Measurements from ENCODE around the gene GNAT1.
A peak's percentile ranks its signal among the peaks of the same experiment; 100 is the strongest.

GNAT1 gene

DNA sequence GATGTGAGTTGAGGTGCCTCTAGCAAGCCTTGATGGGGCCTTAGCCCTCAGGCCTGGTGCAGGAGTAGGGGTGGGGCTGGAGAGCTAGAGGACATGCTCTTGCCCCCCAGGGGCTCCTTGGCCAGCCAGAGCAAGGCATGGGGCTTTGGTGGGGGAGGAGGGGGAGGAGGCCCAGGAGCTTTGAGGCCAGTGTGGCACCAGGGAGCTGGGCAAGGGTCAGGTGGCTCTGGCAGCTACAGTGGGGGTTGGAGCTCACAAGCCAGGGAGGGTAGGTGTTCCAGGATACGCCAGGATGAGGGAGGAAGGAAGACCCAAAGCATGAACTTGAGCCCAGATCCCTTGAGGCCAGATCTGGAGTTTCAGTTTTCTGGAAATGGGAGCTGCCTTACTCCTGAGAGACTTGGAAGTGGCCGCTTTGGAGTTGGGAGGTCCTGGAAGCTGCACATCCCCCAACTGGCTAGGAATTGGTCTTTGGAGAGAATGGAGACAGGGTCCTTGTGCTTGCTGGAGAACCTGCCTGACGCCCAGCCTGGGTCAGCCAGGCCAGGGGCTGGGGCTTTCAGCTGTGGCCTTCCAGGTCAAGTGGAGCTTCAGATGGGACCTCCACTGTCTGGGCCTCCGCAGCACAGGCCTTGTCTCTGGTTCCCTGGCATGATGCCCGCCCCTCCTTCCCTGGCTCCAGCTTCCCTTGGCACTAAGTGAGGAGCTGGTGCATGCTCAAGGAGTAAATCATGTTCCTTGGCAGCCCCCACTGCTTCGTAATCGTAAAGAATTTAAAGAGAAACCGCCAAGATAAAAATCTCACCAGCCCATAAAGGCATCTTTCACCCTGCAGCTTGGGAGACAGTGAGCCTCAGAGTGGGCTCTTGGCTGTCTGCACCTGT, 27.6 kb upstream of the GNAT1 start:
- DNase-seq (ENCODE audit: low spot score), result no peak

DNA sequence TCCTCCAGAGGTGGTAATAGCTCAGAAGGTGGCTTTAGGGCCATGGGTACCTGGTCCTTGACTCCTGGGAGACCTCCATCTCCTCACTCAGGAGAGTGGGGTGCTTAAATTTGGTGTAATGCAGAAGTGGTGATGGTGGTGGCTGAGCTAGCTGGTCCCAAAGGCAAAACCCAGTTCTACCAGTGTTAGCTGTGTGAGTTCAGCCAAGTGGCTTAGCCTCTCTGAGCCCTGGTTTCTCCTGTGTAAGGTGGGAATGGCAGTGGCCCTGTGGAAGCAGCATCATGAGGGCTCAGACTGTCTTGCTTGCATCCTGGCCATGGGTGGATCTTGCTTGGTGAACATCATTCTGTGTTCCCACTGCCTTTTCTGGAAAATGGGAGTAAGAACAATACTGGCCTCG, 26.9 kb upstream of the GNAT1 start:
- DNase-seq (ENCODE audit: low spot score), result no peak

DNA sequence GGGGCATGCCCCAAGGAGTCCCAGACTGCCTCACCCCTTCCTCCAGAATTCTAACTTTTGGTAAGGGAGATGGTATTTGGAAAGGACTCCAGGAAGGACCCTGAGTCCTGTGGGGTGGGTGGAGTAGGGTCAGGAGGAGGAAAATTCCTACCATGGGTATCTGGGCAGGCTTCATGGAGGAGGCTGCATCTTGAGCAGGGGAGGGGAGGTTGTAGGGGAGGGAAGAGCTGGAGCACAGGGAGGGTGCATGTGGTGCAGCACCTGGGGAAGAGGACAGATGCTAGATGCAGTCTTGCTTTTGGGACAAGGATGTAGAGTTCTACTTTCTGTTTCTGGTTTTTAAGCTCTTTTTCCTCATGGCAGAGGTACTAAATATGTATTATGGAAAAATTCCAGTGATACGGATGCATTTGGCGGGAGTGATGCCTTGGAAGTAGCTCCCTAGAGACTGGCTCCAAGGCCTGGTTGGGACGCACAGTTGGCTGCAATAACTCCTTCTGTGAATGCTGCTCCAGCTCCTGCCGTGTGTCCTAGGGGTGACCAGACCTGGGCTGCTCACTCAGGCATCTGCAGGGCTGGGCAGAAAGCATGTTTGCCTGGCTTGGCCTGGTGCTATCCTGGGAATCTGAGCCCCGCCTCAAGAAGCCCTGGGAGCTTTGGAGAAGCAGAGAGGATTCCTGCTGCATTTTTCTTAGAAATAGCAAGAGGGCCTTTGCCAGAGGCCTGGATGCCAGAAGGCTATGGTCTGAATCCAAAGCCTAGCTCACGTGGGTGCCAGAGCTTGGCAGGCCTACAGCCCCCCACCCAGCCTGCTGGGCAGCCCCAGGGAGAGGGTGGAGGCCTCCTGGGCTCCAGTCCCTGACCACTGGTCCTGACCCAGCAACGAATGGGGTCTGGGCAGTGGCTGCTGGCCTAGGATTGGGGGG, 26.2 kb upstream of the GNAT1 start:
- DNase-seq (ENCODE audit: low spot score), result no peak

DNA sequence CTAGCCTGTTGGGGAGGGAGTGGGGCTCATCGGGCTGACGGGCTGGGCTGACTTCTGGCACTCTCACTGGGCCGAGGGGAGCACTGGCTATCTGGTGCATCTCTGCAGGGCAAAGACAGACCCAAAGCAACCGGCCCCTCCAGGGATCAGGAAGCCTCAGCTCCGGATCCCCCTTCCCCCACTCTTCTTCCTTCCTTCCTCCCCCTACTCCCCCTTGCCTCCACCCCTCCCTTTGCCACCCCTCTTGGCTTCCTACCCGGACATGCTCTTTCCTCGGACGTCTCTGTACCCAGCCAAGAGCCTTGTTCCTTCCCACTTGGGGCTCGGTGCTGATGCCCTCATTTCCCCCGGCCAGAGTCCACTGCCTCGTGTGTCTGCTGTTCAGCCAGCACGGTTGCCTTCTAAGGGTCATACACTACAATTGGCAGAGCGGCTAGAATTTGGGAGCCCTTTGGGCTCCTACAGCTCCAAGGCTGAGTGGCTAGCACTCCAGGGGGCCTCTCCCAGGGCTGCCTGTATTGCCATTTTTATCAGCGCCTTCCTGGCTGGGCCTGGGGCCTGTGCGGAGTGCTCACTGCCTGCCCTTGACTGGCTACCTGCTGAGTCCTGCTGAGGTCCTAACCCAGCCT, 25.4 kb upstream of the GNAT1 start:
- no peak for DNase-seq (ENCODE audit: low spot score)

DNA sequence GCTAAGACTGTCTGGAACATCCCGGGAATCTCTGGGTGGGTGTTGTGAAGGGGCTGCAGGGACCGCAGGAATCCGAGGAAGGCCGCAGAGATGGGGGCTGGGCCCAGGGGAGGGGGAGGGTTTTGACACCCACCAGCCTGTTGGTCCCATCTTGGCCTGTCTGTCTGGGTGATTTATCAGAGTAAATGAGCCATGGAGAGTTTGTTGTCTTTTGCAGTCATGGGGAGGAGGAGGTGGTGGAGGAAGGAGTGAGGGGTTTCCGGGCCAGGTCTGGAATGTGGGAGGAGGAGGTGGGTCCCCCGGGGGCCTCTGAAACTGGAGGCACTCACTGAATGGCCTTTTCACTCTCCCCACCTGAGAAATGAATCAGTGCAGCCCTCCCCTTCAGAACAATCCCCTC, 24.8 kb upstream of the GNAT1 start:
- DNase-seq (ENCODE audit: low spot score), result no peak

DNA sequence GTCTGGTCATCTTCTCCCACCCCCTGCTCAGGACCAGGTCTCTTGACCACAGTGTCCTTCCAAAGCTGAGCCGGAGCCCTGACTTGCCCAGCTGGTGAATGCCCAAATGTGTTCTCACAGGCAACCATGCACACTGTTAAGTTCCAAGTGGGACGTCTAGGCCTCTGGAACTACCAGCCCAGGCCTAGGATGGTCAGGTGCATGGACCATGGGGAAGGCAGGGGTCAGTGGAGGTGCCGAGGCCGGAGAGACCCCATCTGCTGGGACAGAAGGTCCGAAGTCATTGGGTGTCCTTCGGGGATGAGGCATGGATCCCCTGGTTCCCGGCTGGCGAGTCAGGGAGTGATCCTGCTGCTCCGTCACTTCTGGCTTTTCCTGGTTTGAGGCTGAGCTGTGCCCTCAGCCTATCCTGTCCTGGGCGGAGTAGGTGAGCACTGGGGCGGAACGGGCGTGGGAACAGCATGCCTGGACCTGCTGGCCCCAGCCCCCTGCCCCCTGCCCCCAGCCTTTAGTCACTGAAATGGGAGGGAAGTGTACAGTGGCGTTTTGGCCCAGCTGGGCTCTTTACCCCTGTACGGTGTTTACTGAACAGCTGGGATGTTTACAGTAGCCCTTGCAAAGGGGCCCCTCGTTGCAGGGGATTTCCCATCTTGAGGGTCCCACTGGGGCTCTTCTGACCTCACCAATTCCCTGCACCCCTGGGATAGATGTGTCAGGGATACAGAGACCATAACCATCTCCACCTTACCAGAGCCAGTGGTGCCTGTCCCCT, 24.2 kb upstream of the GNAT1 start:
- DNase-seq (ENCODE audit: low spot score), result no peak

DNA sequence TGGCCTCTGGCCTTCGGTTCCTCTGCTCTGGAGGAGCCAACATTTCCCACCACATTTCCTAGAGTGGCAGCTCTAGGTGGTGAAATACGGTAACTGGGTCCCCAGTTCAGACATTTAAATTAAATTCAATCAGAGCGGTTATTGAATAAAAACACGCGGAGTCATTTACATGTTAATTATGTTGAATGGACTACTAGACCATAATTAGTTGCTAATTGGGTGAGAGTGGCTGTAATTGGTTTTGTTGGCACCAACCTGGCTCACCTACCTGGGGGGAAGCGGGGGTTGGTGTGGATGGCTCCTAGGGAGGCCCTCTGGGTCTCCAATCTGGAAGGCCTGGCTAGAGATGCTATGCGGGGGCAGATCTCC, 23.6 kb upstream of the GNAT1 start:
- no peak for DNase-seq (ENCODE audit: low spot score)

DNA sequence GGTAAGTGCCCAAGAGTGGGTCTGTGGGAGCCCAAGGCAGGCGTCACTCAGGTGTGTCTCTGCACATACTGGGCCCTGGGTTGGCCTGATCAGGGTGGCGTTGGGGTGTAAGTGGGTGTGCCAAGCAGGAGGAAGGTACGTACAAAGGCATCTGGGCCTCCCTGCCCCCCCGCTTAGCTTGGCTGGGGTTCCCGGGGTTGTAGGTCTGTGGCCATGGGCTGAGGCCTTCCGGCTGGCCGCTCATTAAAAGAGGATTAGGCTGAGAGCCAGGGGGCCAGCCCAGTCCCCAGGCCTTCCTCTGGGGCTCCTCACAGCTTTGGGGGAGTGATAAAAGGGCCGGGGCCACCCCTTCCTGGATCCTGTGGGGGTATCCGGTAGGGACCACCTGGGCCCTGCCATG, 23.0 kb upstream of the GNAT1 start:
- no peak for DNase-seq (ENCODE audit: low spot score)

DNA sequence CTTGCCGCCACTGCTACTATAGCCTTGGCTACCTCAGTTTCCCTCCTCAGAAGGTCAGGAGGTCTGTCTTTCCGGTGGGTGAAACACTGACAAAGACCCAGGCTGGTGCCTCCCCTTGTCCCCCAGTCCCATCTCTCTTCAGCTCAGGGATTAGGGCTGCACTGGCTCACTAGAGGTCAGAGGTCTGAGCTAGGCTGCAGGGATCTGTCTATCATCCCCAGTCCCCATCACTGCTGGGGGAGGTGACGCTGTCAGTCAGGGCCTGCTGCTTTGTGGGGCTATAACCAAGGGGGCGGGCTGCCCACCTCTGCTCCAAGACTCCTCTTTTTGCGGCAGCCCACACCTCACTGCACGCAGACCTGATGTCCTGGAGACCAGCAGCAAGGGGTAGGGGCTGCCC, 22.6 kb upstream of the GNAT1 start:
- no peak for DNase-seq (ENCODE audit: low spot score)

DNA sequence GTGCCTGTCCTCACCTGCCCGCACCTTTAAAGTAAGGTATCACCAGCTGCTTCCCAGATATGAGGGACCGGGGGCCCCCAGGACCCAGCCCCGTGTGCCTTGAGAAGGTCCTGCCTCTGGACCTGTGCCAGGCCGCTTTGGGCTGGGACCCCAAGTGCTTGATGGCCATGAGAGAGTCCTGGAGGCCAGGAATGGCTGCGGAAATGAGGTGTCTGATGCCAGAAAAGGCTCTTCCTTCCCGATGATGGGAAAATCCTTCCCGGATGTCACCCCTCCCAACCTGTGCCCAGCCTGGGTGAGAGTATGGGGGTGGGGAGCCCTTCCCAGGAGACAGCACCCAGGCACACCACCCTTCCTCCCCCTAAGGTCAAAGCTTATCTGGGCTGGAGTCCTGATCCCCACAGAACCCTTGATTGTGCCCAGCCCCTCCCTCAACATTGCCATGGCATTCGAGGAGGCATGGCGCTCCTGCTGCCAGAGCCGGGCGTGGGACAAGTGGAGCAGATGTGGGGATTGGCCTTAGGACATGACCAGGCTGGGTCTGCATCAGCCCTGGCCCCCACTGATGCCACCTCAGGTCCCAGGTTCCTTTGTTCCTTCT, 22.1 kb upstream of the GNAT1 start:
- DNase-seq (ENCODE audit: low spot score), result no peak

DNA sequence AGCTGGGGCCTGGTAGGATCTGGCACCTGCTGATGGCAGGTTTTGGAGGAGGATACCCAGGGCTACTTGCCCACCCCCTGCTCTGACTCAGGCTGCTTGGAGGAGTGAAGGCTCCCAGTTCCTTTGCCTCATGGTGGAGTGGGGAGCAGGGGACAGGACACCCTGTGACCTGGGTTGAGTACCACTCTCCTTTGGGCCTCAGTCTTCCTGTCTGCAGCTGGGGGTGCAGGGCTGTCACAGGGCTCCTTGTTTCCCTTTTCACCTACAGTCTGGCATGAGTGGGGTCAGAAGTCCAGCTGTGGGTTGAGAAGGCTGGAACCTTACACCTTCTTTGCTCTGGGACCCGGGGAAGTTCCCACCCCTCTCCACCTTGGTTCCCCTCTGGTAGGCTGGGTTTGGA, 21.6 kb upstream of the GNAT1 start:
- no peak for DNase-seq (ENCODE audit: low spot score)

DNA sequence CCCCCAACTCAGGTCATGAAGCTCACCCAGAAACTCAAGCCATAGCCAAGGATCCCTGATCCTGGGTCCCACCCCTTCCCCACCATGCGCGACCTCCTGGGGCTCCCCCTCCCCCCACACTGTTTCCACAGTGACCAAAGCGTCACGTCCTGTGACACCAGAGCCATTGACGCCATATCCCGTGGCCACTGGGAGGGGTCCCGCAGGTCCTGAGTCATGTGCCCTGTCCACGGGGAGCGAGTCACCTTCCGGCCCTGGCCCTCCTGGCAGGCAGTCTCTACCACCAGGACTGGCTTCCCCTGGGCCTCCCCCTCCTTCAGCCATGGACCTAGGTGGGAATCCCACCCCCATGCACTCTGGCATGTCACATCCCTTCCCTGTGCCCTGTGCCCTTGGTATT, 20.7 kb upstream of the GNAT1 start:
- DNase-seq (ENCODE audit: low spot score), result peak; percentile 98

DNA sequence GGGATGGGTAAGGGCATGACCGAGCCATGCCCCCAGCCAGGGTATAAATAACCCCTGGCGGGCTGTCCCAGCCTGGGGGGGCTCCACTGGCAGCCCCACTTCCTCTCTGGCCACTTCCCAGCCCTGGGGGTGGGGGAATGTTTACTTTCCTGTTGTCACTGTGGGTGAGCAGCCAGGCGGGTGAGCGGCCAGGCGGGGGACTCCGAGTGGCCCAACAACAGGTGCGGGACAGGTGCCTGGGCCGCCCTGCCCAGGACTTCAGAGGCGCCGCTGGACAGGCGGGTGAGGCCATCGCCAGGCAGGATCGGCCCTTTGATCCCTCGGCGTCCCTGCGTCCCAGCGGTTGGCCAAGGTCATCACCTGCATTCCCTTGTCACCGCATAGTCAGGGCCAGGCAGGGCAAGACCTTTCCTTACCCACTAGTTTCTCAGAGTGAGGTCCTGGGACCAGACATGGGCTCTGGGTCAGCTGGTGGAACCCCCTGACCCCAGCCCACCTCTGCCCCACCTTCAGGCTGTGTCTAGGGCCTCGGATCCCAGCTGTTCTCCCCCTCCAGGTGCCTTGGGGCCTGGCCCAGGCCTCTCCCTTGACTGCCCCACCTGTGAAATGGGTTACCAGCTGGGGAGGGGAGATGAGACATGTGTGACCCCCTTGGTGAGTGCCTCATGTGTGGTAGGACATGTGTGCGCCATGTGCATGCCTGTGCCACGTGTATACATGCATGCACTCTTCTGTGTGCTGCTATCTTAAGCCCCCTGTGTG, 19.7 kb upstream of the GNAT1 start:
- DNase-seq (ENCODE audit: low spot score), result no peak

DNA sequence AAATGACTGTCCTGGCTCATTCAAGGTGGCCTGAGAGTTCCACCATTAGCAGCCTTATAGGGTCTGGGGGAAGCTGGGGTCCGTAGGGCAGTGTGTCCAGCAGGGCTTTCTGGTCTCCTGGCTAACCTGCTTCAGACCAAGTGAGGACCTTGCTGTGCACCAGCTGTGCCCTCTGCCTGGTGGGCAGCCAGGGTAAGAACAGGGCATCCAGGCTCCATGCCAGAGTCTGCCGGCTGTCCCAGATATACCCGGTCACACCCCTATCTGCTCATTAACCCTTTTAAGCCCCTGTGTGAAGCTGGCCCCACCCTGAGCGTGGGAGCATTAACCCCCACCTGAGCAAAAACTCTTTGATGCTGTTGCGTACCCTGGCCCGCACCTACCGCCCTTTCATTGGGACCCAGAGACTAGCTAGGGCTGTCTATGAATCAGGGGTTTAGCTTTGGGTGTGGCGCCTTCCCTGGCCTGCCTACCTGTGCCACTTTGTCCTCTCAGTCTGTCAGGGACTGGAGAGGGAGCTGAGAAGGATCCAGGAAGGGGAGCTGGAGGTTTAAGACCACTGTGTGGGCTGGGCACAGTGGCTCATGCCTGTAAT, 18.7 kb upstream of the GNAT1 start:
- DNase-seq (ENCODE audit: low spot score), result no peak

DNA sequence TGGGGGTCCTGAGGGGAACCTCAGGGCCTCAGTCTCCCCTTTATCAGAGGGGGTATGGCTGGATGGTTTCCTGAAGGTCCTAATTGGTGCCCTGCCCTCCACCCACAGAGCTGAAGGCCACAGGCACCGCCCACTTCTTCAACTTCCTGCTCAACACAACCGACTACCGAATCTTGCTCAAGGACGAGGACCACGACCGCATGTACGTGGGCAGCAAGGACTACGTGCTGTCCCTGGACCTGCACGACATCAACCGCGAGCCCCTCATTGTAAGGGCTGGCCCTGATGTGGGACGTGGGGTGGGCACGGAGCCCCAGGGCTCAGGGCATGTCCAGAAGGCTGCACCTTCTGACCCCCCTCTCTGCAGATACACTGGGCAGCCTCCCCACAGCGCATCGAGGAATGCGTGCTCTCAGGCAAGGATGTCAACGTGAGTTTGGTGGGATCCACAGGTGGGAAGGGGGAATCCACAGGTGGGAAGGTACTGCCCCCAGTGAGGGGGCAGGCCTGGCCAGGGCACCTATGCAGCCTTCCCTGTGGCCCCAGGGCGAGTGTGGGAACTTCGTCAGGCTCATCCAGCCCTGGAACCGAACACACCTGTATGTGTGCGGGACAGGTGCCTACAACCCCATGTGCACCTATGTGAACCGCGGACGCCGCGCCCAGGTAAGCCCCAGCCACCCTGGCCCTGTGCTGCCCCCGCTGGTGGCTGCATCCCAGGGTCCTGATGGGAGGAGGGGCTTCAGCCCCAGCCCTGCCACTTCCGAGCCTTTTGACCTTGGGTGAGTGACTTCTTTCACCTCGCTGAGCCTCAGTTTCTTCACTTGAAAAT, 17.5 kb upstream of the GNAT1 start:
- no peak for DNase-seq (ENCODE audit: low spot score)

DNA sequence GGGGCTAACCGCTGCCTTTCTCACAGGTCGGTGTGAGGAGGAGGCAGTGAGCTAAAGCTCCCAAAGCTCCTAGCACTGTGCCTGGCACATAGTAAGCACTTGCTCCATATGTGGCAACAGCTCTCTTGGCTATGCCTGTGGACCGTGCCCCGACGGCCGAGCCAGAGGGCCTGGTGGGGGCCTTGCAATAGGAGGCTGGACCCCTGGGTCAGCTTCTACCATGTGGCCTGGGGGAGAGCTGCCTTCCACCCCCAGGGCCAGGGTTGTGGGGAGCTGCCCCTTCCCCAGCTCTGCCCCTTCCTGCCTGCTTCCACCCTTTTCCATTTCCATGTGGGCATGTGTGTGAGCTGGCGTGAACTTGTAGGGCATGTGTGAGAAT, 16.9 kb upstream of the GNAT1 start:
- DNase-seq (ENCODE audit: low spot score), result no peak

DNA sequence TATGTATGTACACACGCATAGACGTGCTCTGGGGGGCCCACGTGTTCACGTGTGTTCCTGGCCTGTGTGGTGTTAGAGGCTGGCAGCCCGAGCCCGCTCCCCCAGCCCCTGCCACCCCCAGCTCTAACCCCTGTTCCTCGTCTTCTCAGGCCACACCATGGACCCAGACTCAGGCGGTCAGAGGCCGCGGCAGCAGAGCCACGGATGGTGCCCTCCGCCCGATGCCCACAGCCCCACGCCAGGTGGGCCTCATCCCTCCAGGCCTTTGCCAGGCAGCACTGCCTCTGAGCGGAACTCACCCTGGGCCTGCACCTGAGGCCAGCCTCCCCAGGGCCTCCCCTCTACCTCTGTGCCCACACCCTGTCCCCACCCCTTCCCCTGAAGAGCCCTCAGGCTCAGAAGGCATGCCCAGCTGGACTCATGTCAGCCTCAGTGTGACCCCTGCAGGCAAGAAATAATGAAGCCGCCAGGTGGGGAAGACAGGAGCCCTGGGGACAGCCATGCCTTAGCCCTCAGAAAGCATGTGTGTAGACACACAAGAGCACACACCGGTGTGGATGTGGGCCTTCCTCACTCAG, 16.4 kb upstream of the GNAT1 start:
- DNase-seq (ENCODE audit: low spot score), result no peak

DNA sequence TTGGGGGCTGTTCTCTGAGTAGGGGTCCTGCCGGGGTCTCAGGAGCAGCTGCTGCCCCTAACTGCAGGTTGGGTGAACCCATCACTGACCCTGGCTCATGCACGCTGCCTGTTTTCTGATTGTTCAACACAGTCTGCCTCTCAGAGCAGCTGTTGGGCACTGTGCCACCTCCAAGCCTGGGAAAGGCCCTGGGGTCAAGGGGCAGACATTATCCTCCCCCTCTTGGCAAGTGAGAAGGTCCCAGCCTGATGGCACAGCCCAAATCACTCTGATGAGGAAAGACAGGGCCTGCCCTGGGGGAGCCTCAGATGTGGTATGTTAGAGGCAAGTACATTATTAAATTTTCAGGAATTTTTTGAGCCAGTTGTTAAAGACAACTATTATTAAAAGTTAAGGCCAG, 14.1 kb upstream of the GNAT1 start:
- no peak for DNase-seq (ENCODE audit: low spot score)

DNA sequence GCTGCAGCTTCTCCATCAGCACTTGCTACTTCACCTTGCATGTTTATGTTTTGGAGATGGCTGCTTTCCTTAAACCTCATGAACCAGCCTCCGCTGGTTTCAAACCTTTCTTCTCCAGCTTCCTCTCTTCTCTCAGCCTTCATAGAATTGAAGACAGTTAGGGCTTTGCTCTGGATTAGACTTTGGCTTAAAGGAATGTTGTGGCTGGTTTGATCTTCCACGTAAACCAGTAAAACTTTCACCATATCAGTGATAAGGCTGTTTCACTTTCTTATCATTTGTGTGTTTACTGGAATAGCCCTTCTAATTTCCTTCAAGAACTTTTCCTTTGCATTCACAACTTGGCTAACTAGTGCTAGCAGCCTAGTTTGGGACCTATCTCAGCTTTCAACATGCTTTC, 11.7 kb upstream of the GNAT1 start:
- no peak for DNase-seq (ENCODE audit: low spot score)
